Keratinocyte (primary cell): ENCODE results near the gene FAU. TPM values are rescaled to one million over a fixed set of nuclear protein-coding genes. Genes with fewer than 3 reads are reported as not detected.

ENCODE experiments used
- DNase-seq: peaks from one replicate; pipeline ENCODE4 v3.0.0-alpha.2; 2011; ENCODE audit warnings: low read depth, missing footprints, low spot score
- FAIRE-seq: peaks from 2 replicates; lab custom pipeline; 2011; peaks lifted over from hg19 to GRCh38; lab: Jason Lieb, UNC
- H2AFZ ChIP-seq: 2 replicates; pipeline ENCODE4 v1.6.0; 2012; ENCODE audit warnings: low read length, control low read depth, inconsistent platforms; ENCODE audit not compliant: control insufficient read depth
- H3K27ac ChIP-seq: 2 replicates; pipeline ENCODE4 v1.5.1; 2011; ENCODE audit warnings: low read length; ENCODE audit not compliant: control insufficient read depth, insufficient read depth
- H3K27me3 ChIP-seq: 3 replicates; pipeline ENCODE4 v1.6.0; 2011; ENCODE audit warnings: low read length; ENCODE audit not compliant: control insufficient read depth, insufficient read depth; ENCODE audit errors: extremely low read depth
- H3K36me3 ChIP-seq, 2 experiments: 2 replicates in 1 of 2; 3 replicates in 1 of 2; pipeline ENCODE4 v1.5.1; 2011; ENCODE audit warnings: low read length in 2 of 2, mild to moderate bottlenecking in 1 of 2; ENCODE audit not compliant: control insufficient read depth in 2 of 2, insufficient read depth in 2 of 2; ENCODE audit errors: extremely low read depth in 1 of 2
- H3K4me1 ChIP-seq: 3 replicates; pipeline ENCODE4 v1.5.1; 2011; ENCODE audit warnings: low read length; ENCODE audit not compliant: control insufficient read depth, insufficient read depth; ENCODE audit errors: extremely low read depth
- H3K4me2 ChIP-seq: 3 replicates; pipeline ENCODE4 v1.6.0; 2011; ENCODE audit warnings: low read depth, low read length; ENCODE audit not compliant: control insufficient read depth, insufficient read depth; ENCODE audit errors: extremely low read depth
- H3K4me3 ChIP-seq, 3 experiments: fragments of 200-600 bp in 1 of 3; sonication (generic) in 1 of 3; 2 replicates in 2 of 3; 3 replicates in 1 of 3; pipeline ENCODE4 v1.5.1; 2011 to 2016; ENCODE audit warnings: low read length in 3 of 3, mild to moderate bottlenecking in 3 of 3, control low read depth in 2 of 3, inconsistent platforms in 1 of 3, low read depth in 1 of 3, mixed read lengths in 1 of 3, mixed run types in 1 of 3, moderate library complexity in 1 of 3; ENCODE audit not compliant: control insufficient read depth in 2 of 3, insufficient read depth in 2 of 3; ENCODE audit errors: extremely low read depth in 1 of 3
- H3K79me2 ChIP-seq: 2 replicates; pipeline ENCODE4 v1.6.0; 2012; ENCODE audit warnings: low read length; ENCODE audit not compliant: control insufficient read depth, insufficient read depth
- H3K9ac ChIP-seq: 3 replicates; pipeline ENCODE4 v1.6.0; 2011; ENCODE audit warnings: low read length; ENCODE audit not compliant: control insufficient read depth, insufficient read depth; ENCODE audit errors: extremely low read depth
- H3K9me1 ChIP-seq: 3 replicates; pipeline ENCODE4 v1.6.0; 2011; ENCODE audit warnings: low read length; ENCODE audit not compliant: control insufficient read depth, insufficient read depth; ENCODE audit errors: extremely low read depth
- H3K9me3 ChIP-seq: 2 replicates; pipeline ENCODE4 v1.5.1; 2012; ENCODE audit warnings: low read depth, low read length; ENCODE audit not compliant: control insufficient read depth
- H4K20me1 ChIP-seq: 3 replicates; pipeline ENCODE4 v1.6.0; 2011; ENCODE audit warnings: low read length; ENCODE audit not compliant: control insufficient read depth, insufficient read depth; ENCODE audit errors: extremely low read depth
- EZH2 ChIP-seq: IDR thresholded peaks from one replicate; pipeline ENCODE4 v1.6.1; 2012; ENCODE audit warnings: inconsistent platforms, mild to moderate bottlenecking, low read length, moderate library complexity
- dilution Hi-C: fragments of 300-500 bp; cut with MboI; formaldehyde crosslinking; loops from one replicate; pipeline ENCODE4 v1.7.0; 2020; ENCODE audit warnings: low sequenced_read_pairs; ENCODE audit not compliant: extremely low pct_ligation_motif_present
- polyA plus RNA-seq, 5 experiments: library from polyadenylated mRNA; depleted of rRNA in 3 of 5; stranded (reverse) in 3 of 5; stranded (forward) in 1 of 5; unstranded in 1 of 5; fragments of >200 nt; gene quantifications; 1 replicate in 1 of 5; 2 replicates in 3 of 5; 3 replicates in 1 of 5; pipeline versions ENCODE4 v1.2.1 to v1.2.3, GENCODE V29; 2011 to 2012; ENCODE audit warnings: missing spikeins in 2 of 5, low read depth in 1 of 5, low replicate concordance in 1 of 5
- TF ChIP-seq, protein P1 (sequence below), 3 experiments: IDR thresholded peaks in 1 of 3; conservative IDR thresholded peaks in 1 of 3; optimal IDR thresholded peaks in 1 of 3; 2 replicates in 2 of 3; 3 replicates in 1 of 3; pipeline versions ENCODE3 to v1.5.1; 2011; ENCODE audit warnings: low read length in 3 of 3, mild to moderate bottlenecking in 3 of 3, moderate library complexity in 2 of 3, control low read depth in 1 of 3, inconsistent platforms in 1 of 3; ENCODE audit not compliant: insufficient read depth in 2 of 3; ENCODE audit errors: extremely low read depth in 1 of 3

The FAU gene
- polyA plus RNA-seq, 1 donor (not counting 4 experiments of a cell fraction or from before 2014, with no cell fraction given) = 452 TPM

DNA sequence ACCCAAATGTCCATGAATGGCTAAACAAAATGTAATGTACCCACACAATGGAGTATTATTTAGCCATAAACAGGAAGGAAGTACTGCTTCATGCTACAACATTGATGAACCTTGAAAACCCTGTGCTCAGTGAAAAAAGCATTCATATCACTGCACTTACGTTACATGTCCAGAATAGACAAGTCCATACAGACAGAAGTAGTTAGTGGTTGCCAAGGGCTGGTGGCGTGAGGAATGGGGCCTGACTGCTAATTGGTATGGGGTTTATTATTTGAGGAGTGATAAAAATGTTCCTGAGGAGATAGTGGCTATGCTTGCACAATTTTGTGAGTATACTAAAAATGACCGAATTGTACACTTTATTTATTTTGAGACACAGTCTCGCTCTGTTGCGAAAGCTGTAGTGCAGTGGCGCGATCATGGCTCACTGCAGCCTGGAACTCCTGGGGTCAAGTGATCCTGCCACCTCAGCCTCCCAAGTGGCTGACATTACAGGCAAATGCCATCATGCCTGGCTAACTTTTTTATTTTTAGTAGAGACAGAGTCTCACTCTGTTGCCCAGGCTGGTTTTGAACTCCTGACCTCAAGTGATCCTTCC, 20.1 kb upstream of the FAU start:
- Histone ChIP-seq H3K36me3 (no peaks in the 10 kb centered on the region), H3K27ac (no peak overlapping the region), H3K4me1 (no peaks in the 10 kb centered on the region), H4K20me1 (no peaks in the 10 kb centered on the region), H2AFZ (no peak overlapping the region), H3K79me2 (no peaks in the 10 kb centered on the region), H3K9me3 (no peaks in the 10 kb centered on the region), H3K9ac (no peak overlapping the region), H3K4me3 (no peak overlapping the region), H3K27me3 (no peaks in the 10 kb centered on the region), H3K4me2 (no peak overlapping the region), H3K9me1 (no peaks in the 10 kb centered on the region)
- TF ChIP-seq, protein P1, sequence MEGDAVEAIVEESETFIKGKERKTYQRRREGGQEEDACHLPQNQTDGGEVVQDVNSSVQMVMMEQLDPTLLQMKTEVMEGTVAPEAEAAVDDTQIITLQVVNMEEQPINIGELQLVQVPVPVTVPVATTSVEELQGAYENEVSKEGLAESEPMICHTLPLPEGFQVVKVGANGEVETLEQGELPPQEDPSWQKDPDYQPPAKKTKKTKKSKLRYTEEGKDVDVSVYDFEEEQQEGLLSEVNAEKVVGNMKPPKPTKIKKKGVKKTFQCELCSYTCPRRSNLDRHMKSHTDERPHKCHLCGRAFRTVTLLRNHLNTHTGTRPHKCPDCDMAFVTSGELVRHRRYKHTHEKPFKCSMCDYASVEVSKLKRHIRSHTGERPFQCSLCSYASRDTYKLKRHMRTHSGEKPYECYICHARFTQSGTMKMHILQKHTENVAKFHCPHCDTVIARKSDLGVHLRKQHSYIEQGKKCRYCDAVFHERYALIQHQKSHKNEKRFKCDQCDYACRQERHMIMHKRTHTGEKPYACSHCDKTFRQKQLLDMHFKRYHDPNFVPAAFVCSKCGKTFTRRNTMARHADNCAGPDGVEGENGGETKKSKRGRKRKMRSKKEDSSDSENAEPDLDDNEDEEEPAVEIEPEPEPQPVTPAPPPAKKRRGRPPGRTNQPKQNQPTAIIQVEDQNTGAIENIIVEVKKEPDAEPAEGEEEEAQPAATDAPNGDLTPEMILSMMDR (optimal IDR thresholded peaks at IDR 0.05 in 1 of 3, IDR thresholded peaks at IDR 0.05 in 1 of 3, conservative IDR thresholded peaks at IDR 0.05 in 1 of 3; ENCODE audit: extremely low read depth in 1 of 3, insufficient read depth in 2 of 3, low read length in 3 of 3) = no peak
- no peak for TF ChIP-seq EZH2
- DNase-seq = no peak
- dilution Hi-C loops = no loop called here
- no peak for FAIRE-seq

DNA sequence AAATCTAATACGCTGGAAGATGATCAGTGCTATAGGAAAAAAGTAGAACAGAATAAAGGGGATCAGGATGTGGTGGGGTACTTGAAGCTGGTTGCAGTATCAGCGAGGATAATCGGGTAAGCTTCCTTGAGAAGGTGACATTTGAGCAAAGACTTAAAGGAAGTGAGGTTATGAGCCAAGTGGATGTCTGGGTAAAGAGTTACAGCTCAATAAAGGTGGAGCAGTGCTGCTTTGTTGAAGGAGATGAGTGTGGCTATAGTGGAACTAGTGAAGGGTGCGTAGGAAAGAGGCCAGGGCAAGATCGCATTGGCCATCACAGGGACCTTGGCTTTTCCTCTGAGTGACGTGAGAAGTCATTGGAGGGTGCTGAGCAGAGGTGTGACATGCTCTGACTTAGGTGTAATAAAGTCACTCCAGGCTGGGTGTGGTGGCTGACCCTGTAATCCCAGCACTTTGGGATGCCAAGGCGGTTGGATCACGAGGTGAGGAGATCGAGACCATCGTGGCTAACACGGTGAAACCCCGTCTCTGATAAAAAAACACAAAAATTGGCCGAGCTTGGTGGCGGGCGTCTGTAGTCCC, 14.7 kb upstream of the FAU start:
- Histone ChIP-seq H3K36me3 (peaks cover 8 to 15% of the 10 kb centered on the region in 2 experiments), H3K4me2 (no peak overlapping the region), H2AFZ (no peak overlapping the region), H3K4me1 (peaks cover 20% of the 10 kb centered on the region), H3K79me2 (peaks cover 27% of the 10 kb centered on the region), H4K20me1 (peaks cover 8% of the 10 kb centered on the region), H3K27ac (no peak overlapping the region), H3K4me3 (no peak overlapping the region), H3K9me1 (no peaks in the 10 kb centered on the region), H3K9me3 (no peaks in the 10 kb centered on the region), H3K9ac (no peak overlapping the region), H3K27me3 (no peaks in the 10 kb centered on the region)
- TF ChIP-seq, protein P1 (optimal IDR thresholded peaks at IDR 0.05 in 1 of 3, IDR thresholded peaks at IDR 0.05 in 1 of 3, conservative IDR thresholded peaks at IDR 0.05 in 1 of 3; ENCODE audit: extremely low read depth in 1 of 3, insufficient read depth in 2 of 3, low read length in 3 of 3) = no peak
- no peak for TF ChIP-seq EZH2
- dilution Hi-C loops = no loop called here
- FAIRE-seq (no peak), DNase-seq (no peak)
